Ovary (tissue), 9 donors: ENCODE results near the gene RARRES2. TPM values are rescaled to one million over a fixed set of nuclear protein-coding genes. Genes with fewer than 3 reads are reported as not detected.
A peak's percentile ranks its signal among the peaks of the same experiment; 100 is the strongest.

ENCODE experiments used
- DNase-seq, 5 donors: peaks; one replicate each; pipeline ENCODE4 v3.0.0-alpha.2; 2019 to 2020
- H3K27ac ChIP-seq, 2 donors: fragments of 200-600 bp; one replicate each; pipeline versions ENCODE4 v1.5.1 to v1.8.0; 2019 to 2022
- H3K27me3 ChIP-seq: fragments of 200-600 bp; one replicate; pipeline ENCODE4 v1.8.0; 2022
- H3K36me3 ChIP-seq: fragments of 200-600 bp; sonication (generic); one replicate; pipeline ENCODE4 v1.5.1; 2019
- H3K4me1 ChIP-seq: one replicate; pipeline ENCODE4 v1.8.1; 2013; ENCODE audit warnings: mild to moderate bottlenecking, moderate library complexity; ENCODE audit not compliant: insufficient read depth
- H3K4me3 ChIP-seq: fragments of 200-600 bp; sonication (generic); one replicate; pipeline ENCODE4 v1.5.1; 2017
- H3K9me3 ChIP-seq, 2 donors: fragments of 200-600 bp in 1 of 2; sonication (generic) in 1 of 2; one replicate each; pipeline versions ENCODE4 v1.5.1 to v1.8.1; 2013 to 2019; ENCODE audit warnings: mild to moderate bottlenecking in 1 of 2, moderate library complexity in 1 of 2
- EP300 ChIP-seq: sonication (generic); formaldehyde crosslinking; IDR thresholded peaks from one replicate; pipeline ENCODE4 v1.6.1; 2017; ENCODE audit warnings: antibody characterized with exemption
- POLR2A ChIP-seq: fragments of 450-650 bp; IDR thresholded peaks from one replicate; pipeline ENCODE4 v1.6.1; 2017; ENCODE audit warnings: antibody characterized with exemption, mild to moderate bottlenecking, moderate library complexity
- WGBS, 3 donors: extraction: QIAGEN DNeasy Blood & Tissue Kit in 1 of 3; methylation state at CpG; one replicate each; pipeline versions ENCODE4 v1.1.5 to v1.1.7; 2013 to 2017; 5-methylcytosine and 5-hydroxymethylcytosine counted together
- intact Hi-C, 4 donors: fragments of 100-400 bp; cut with DNase I; formaldehyde crosslinking; loops; one replicate each; pipeline versions ENCODE4 v1.11.0 to v1.15.1; 2022 to 2023
- polyA plus RNA-seq, 2 donors: library from polyadenylated mRNA; stranded (reverse); fragments of 200-250 nt in 1 of 2; fragments of 350-450 nt in 1 of 2; fragmentation: Illumina TruSeq in 1 of 2; extraction: RNeasy Lipid Tissue Mini Kit (QIAGEN cat#74804) in 1 of 2; gene quantifications; one replicate each; pipeline ENCODE4 v1.2.3, GENCODE V29; 2013 to 2014
- total RNA-seq, 7 donors: library from RNA; depleted of rRNA in 2 of 7; stranded (reverse); fragments of >200 nt in 2 of 7; fragmentation: NEBNext Ultra II Directional in 3 of 7; extraction: Animal tissue kit (Norgen Biotek cat#: 25700) in 3 of 7; gene quantifications; one replicate each; pipeline versions ENCODE4 v1.1.0 to v1.2.4, GENCODE V29; 2016 to 2023
- TF ChIP-seq, protein P1 (sequence below), 3 donors: fragments of 450-650 bp in 2 of 3; fragments of 200-600 bp in 1 of 3; IDR thresholded peaks; one replicate each; pipeline versions ENCODE4 v1.5.1 to v1.8.0; 2016 to 2022; ENCODE audit warnings: antibody characterized with exemption in 3 of 3, mild to moderate bottlenecking in 1 of 3
- donor health status: DM: no; HTN: no; CAD: no; lungs with moderate emphysema.
- donor health status: DM: no; HTN: no; CAD: no.
- donor health status: Bipolar disorder and iron deficiency.
- donor health status: DM: yes; HTN: yes; CAD: no.
- donor health status: DM: no; HTN: no; CAD: no.
- donor health status: DM: yes; HTN: yes; CAD: no.

RARRES2 gene
- total and polyA plus RNA-seq, 9 donors, result 92.5 to 761 (median 518) TPM

DNA sequence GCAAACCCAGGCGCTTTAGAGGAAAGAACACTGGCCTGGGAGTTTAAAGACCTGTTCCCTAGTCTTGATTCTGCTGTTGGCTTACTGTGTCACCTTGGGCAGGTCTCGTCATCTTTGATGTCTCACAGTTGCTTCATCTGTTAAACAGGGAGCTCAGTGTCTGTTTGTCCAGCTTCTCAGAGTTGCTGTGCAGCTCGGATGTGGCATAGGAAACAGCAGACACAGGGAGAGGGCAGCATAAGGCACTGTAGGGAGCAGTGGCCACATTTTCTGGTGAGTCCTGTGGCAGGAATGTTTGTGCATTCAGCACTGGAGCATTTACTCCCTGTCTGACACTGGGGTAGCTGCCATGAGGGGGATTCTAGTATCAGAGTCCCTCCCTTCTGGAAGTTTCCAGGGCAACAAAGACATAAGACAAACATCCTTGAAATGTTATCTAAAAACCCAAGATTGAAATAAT, 29.2 kb upstream of the RARRES2 start:
- Histone ChIP-seq H3K4me1 (peaks cover 6% of the 10 kb centered on the region), H3K27me3 (no peaks in the 10 kb centered on the region), H3K27ac (no peak overlapping the region), H3K4me3 (no peak overlapping the region), H3K9me3 (no peaks in the 10 kb centered on the region), H3K36me3 (no peaks in the 10 kb centered on the region)
- DNase-seq, result no peak
- TF ChIP-seq, protein P1, sequence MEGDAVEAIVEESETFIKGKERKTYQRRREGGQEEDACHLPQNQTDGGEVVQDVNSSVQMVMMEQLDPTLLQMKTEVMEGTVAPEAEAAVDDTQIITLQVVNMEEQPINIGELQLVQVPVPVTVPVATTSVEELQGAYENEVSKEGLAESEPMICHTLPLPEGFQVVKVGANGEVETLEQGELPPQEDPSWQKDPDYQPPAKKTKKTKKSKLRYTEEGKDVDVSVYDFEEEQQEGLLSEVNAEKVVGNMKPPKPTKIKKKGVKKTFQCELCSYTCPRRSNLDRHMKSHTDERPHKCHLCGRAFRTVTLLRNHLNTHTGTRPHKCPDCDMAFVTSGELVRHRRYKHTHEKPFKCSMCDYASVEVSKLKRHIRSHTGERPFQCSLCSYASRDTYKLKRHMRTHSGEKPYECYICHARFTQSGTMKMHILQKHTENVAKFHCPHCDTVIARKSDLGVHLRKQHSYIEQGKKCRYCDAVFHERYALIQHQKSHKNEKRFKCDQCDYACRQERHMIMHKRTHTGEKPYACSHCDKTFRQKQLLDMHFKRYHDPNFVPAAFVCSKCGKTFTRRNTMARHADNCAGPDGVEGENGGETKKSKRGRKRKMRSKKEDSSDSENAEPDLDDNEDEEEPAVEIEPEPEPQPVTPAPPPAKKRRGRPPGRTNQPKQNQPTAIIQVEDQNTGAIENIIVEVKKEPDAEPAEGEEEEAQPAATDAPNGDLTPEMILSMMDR (IDR thresholded peaks at IDR 0.05), result no peak
- TF ChIP-seq EP300 (no peak), POLR2A (no peak)
- 47 to 66% (median 51%) methylated on average over 3 of the region's 3 CpGs for WGBS, 3 donors
- intact Hi-C loops, result no loop called here

DNA sequence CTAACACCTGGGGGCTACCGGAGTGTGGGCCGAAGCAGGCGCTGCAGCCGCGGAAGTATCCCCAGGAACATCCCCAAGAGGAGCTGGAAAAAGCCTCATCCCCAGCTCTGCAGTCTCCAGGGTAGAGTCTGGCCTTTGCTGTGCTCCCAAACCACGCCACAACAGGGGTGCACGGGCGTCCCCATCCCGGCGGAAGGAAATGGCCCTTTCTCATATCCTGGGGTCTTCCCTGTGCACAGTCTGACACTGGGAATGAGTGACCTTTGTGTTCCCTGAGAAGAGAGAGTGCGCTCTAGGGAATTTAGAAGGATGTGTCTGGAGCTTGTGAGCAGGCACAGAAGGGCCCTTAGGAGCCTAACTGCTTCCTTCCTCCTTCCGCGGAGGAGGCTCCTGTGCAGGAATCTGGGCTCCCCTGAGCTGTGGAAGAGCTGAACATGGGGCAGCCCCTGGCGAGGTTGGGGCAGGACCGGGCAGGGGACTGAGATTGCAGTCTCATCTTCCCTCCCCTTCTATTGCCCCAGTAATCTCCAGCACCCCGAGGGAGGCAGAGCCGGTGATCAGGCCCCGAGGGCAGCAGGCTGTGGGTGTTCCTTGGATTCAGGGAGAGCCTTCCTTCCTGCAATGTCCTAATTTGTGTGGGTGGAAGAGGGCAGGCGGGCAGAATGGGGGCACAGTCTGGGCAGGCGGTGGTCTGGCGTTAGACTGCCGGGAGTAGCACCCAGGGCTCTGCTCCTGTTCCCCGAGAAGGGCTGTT, 28.5 kb upstream of the RARRES2 start:
- Histone ChIP-seq H3K36me3 (no peaks in the 10 kb centered on the region), H3K4me3 (peak overlapping the region; percentile 88), H3K27ac (peak overlapping the region; percentile 85 to 95), H3K27me3 (no peaks in the 10 kb centered on the region), H3K4me1 (peaks cover 6% of the 10 kb centered on the region), H3K9me3 (no peaks in the 10 kb centered on the region)
- TF ChIP-seq POLR2A (no peak), EP300 (no peak)
- TF ChIP-seq, protein P1 (IDR thresholded peaks at IDR 0.05), result no peak
- 19 to 32% (median 24%) methylated on average over 23 of the region's 23 CpGs for WGBS, 3 donors
- no peak for DNase-seq
- intact Hi-C loops, result loop anchor here in 1 of 4 donors (5.0 kb wide), 1 partner anchor 498 kb away; the partner anchor contains the start of gene ATP6V0E2

DNA sequence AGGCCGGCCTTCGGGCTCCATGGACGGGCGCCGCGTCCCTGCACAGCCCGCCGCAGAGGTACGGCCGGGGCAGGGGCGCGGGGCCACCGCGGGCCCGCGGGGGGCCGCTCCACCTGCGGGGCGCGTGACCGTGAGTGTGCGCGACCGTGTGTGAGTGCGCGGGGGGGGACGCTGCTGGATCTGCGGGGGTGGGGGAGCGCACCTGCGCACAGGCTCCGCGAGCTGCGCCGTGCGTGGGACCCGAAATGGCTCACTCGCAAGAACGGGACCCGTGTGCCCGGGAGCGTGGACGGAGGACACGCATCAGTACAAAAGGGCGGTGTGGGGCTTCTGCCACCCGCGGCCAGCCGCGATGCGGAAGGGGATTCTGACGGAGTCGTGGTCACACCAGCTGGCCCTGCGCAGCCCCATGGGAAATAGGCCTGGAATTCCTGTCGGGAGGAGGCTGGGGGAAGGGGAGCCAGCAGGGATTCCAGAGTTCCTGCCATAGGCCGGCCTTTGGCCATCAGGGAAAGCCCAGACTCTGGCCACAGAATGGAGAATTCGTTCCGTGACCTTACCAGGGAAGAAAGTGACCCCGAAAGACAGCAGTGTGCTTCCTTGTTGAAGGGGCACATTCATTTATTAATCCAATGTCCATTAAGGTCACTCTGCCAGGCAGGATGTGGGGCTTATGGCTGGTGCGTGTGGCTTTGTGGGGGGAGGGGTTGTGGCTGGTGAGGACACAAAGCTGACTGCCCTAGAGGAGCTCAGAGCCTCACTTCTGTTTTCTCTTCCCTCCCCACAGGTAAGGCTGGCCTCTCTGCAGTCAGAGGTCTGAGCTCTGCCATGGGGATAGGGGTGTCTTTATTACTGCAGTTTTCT, 27.7 kb upstream of the RARRES2 start:
- TF ChIP-seq, protein P1 (IDR thresholded peaks at IDR 0.05), result no peak
- TF ChIP-seq EP300, result no peak
- TF ChIP-seq POLR2A, result no peak
- no peaks in the 10 kb centered on the region for H3K27me3 ChIP-seq
- peak; percentile 52 to 72 (median 68) for DNase-seq
- H3K27ac ChIP-seq, result peak overlapping the region; percentile 85 to 95
- 0 to 2% (median 1%) methylated on average over 8 to 58 of the region's 58 CpGs for WGBS, 3 donors
- intact Hi-C loops, result loop anchor here in 1 of 4 donors (5.0 kb wide), 1 partner anchor 497 kb away; the partner anchor contains the start of gene ATP6V0E2
- peaks cover 6% of the 10 kb centered on the region for H3K4me1 ChIP-seq
- no peaks in the 10 kb centered on the region for H3K9me3 ChIP-seq
- H3K36me3 ChIP-seq, result no peaks in the 10 kb centered on the region
- peak overlapping the region; percentile 88 for H3K4me3 ChIP-seq

DNA sequence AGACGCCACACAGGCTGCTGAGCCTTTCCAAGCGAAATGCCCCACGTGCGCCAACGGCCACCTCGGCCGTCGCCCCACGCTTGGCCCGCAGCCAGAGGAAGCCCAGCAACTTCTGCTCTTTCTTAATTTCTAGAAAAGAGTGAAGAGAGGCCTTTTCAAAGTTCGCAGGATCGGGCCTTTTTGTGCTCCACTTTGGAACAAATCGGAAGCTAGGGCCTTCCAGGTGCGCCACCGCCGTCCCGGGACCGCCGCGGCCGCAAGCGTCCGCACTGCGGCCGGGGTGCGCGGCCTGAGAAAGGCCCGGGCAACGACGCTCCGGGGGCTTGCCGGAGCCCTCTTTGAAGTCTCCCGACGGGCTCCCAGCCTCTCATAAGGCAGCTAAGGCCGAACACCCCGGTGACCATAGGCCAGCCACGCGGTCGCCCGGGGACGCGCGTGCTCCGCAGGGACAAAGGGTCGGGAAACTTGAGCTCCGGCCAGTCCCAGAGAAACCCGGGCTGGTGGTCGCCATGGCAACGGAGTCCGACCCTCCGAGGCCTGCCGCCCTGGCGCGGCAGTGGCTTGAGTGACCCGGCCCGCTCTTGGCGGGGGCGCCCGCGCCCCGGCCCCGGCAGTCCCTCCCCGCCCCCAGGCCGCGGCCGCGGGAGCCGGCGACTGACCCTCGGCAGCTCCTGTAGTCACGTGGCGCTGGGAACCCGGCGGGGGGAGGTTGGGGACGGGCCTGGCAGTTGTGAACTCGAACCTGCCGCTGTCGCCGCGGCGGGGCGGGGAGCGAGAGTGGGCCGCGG, 26.9 kb upstream of the RARRES2 start, which contains the start of gene REPIN1:
TSS of gene REPIN1 (plus strand) at position 727 of the 788 bp plus-strand sequence. CDS start 890 bp downstream, outside the sequence.
- no peaks in the 10 kb centered on the region for H3K36me3 ChIP-seq
- peaks cover 6% of the 10 kb centered on the region for H3K4me1 ChIP-seq
- intact Hi-C loops, result loop anchor here in 1 of 4 donors (5.0 kb wide), 1 partner anchor 496 kb away; the partner anchor contains the start of gene ATP6V0E2
- TF ChIP-seq, protein P1 (IDR thresholded peaks at IDR 0.05), result peak in 1 of 3 donors; percentile 4
- TF ChIP-seq POLR2A (peak; percentile 78), EP300 (no peak)
- H3K9me3 ChIP-seq, result no peaks in the 10 kb centered on the region
- 1 to 2% (median 1%) methylated on average over 43 to 85 of the region's 85 CpGs for WGBS, 3 donors
- no peaks in the 10 kb centered on the region for H3K27me3 ChIP-seq
- peak within 1 kb of the TSS; percentile 88 for H3K4me3 ChIP-seq
- peak; percentile 90 to 94 (median 93) for DNase-seq
- H3K27ac ChIP-seq, result peak within 1 kb of the TSS; percentile 85 to 95
